ENCODE results near the gene IL1R1. TPM values are rescaled to one million over a fixed set of nuclear protein-coding genes. Genes with fewer than 3 reads are reported as not detected.
A peak's percentile ranks its signal among the peaks of the same experiment; 100 is the strongest.

Gene IL1R1
- total and polyA plus RNA-seq, 4 donors, result 14.0 to 49.3 (median 29.5) TPM

GRCh38 chr2:102204638-102205037 is 62.1 kb downstream of the IL1R1 start:
- Histone ChIP-seq H3K9me3 (ENCODE audit: control insufficient read depth in 4 of 4, low read length in 3 of 4) (no peaks in the 10 kb centered on the region), H3K4me3 (ENCODE audit: low read depth in 1 of 3, low read length in 3 of 3) (no peak overlapping the region), H3K27ac (ENCODE audit: low read depth in 1 of 2, low read length in 2 of 2) (no peak overlapping the region), H3K9ac (ENCODE audit: low read depth in 1 of 2, low read length in 2 of 2) (no peak overlapping the region), H3K36me3 (ENCODE audit: control insufficient read depth in 4 of 4, insufficient read depth in 3 of 4, low read depth in 1 of 4, low read length in 3 of 4) (no peaks in the 10 kb centered on the region), H3K27me3 (ENCODE audit: control insufficient read depth in 4 of 4, insufficient read depth in 4 of 4, low read length in 3 of 4) (no peaks in the 10 kb centered on the region), H3K4me1 (ENCODE audit: control insufficient read depth in 4 of 4, insufficient read depth in 4 of 4, low read length in 3 of 4) (peaks cover 6 to 14% (median 9%) of the 10 kb centered on the region in 4 donors)
- no peak for TF ChIP-seq FOXA1 (IDR thresholded peaks at IDR 0.05)
- no peak for TF ChIP-seq NR2F2 (IDR thresholded peaks at IDR 0.05)
- TF ChIP-seq ZBTB33 (IDR thresholded peaks at IDR 0.05), result no peak
- no peak for TF ChIP-seq HNF4A (conservative IDR thresholded peaks at IDR 0.05)
- TF ChIP-seq REST (IDR thresholded peaks at IDR 0.05), result no peak
- no peak for TF ChIP-seq SP1 (IDR thresholded peaks at IDR 0.05)
- no peak for TF ChIP-seq YY1 (IDR thresholded peaks at IDR 0.05)
- TF ChIP-seq ATF3 (IDR thresholded peaks at IDR 0.05), result no peak
- TF ChIP-seq FOXA2 (IDR thresholded peaks at IDR 0.05), result no peak
- no peak for TF ChIP-seq CTCF (IDR thresholded peaks at IDR 0.05; ENCODE audit: low read depth, low read length, missing input control)
- no peak for TF ChIP-seq GABPA (IDR thresholded peaks at IDR 0.05 in 1 of 2, conservative IDR thresholded peaks at IDR 0.05 in 1 of 2)
- TF ChIP-seq MAX (IDR thresholded peaks at IDR 0.05), result no peak
- TF ChIP-seq EGR1 (IDR thresholded peaks at IDR 0.05; ENCODE audit: low read depth in 2 of 2), result no peak
- TF ChIP-seq RXRA (IDR thresholded peaks at IDR 0.05), result no peak
- TF ChIP-seq JUND (IDR thresholded peaks at IDR 0.05), result no peak
- DNase-seq (ENCODE audit: low spot score), result no peak

GRCh38 chr2:102206666-102207341 is 64.3 kb downstream of the IL1R1 start:
- Histone ChIP-seq H3K4me3 (ENCODE audit: low read depth in 1 of 3, low read length in 3 of 3) (no peak overlapping the region), H3K27ac (ENCODE audit: low read depth in 1 of 2, low read length in 2 of 2) (peak overlapping the region; percentile 21 to 51), H3K27me3 (ENCODE audit: control insufficient read depth in 4 of 4, insufficient read depth in 4 of 4, low read length in 3 of 4) (no peaks in the 10 kb centered on the region), H3K36me3 (ENCODE audit: control insufficient read depth in 4 of 4, insufficient read depth in 3 of 4, low read depth in 1 of 4, low read length in 3 of 4) (no peaks in the 10 kb centered on the region), H3K4me1 (ENCODE audit: control insufficient read depth in 4 of 4, insufficient read depth in 4 of 4, low read length in 3 of 4) (peaks cover 6 to 14% (median 9%) of the 10 kb centered on the region in 4 donors), H3K9me3 (ENCODE audit: control insufficient read depth in 4 of 4, low read length in 3 of 4) (no peaks in the 10 kb centered on the region), H3K9ac (ENCODE audit: low read depth in 1 of 2, low read length in 2 of 2) (no peak overlapping the region)
- DNase-seq (ENCODE audit: low spot score), result no peak
- WGBS, result 55% methylated on average over 5 of the region's 5 CpGs
- peak; percentile 64 for TF ChIP-seq REST (IDR thresholded peaks at IDR 0.05)
- peak; percentile 80 for TF ChIP-seq SP1 (IDR thresholded peaks at IDR 0.05)
- TF ChIP-seq ATF3 (IDR thresholded peaks at IDR 0.05), result no peak
- no peak for TF ChIP-seq CTCF (IDR thresholded peaks at IDR 0.05; ENCODE audit: low read depth, low read length, missing input control)
- no peak for TF ChIP-seq HNF4G (IDR thresholded peaks at IDR 0.05)
